MG63 (cell line): ENCODE results near the gene NETO2. TPM values are rescaled to one million over a fixed set of nuclear protein-coding genes. Genes with fewer than 3 reads are reported as not detected.
A peak's percentile ranks its signal among the peaks of the same experiment; 100 is the strongest.

ENCODE experiments used
- DNase-seq: peaks from one replicate; pipeline ENCODE4 v3.0.0-alpha.2; 2020
- H3K27me3 ChIP-seq: fragments of 250-450 bp; sonication (Bioruptor Pico); 2 replicates; pipeline ENCODE4 v1.5.1; 2020; ENCODE audit warnings: mild to moderate bottlenecking, moderate library complexity
- H3K36me3 ChIP-seq: fragments of 250-450 bp; sonication (Bioruptor Pico); 2 replicates; pipeline ENCODE4 v1.5.1; 2020; ENCODE audit warnings: mild to moderate bottlenecking, moderate library complexity
- H3K4me3 ChIP-seq: fragments of 250-450 bp; sonication (Bioruptor Pico); 2 replicates; pipeline ENCODE4 v1.5.1; 2020; ENCODE audit warnings: mild to moderate bottlenecking, moderate library complexity
- H3K9me3 ChIP-seq: fragments of 250-450 bp; sonication (Bioruptor Pico); 2 replicates; pipeline ENCODE4 v1.5.1; 2020; ENCODE audit warnings: mild to moderate bottlenecking, moderate library complexity
- total RNA-seq: library from RNA; depleted of rRNA; stranded (reverse); fragments of >200 nt; shearing (Covaris generic); gene quantifications from 2 replicates; pipeline ENCODE4 v1.2.3, GENCODE V29; 2014; ENCODE audit warnings: low replicate concordance; rRNA removed

Gene NETO2
- total RNA-seq, 1 experiment from 2014 or later: 71.2 TPM

DNA sequence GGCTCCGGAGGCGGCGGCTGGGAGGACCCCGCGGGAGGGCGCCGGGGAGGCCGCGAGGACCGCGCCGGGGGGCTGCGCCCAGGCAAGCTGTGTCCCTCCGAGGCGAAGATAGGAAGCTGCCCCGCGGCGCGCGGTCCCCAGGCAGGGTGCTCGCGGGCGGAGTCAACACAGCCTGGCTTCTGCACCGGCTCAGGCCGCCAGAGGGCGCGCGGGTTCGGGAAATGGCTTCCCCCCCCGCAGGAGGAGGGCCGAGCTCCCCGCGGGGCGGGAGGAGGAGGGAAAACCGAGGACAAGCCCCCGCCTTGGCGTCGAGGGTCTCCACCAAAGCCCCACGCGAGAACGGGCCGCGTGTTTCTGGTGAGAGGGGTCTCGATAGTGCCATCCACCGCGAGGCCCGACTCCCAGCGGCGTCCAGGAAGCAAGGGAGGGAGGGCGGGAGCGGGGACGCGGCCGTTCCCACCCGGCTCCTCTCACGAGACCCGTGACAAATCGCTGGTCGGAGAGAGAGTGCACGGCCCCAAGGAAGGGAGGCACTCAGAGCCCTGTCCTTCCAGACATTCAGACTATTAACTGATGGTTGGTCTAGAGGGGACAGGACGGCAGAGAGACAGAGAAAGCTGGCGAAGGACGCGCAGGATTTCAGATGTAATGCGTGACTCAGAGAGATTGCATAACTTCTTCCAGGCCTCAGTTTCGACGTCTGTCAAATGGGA, 105.8 kb downstream of the NETO2 start:
- DNase-seq: peak; percentile 80
- Histone ChIP-seq H3K36me3 (no peaks in the 10 kb centered on the region), H3K27me3 (no peaks in the 10 kb centered on the region), H3K9me3 (no peaks in the 10 kb centered on the region), H3K4me3 (peak overlapping the region; percentile 62)

- H3K4me3 ChIP-seq: peak overlapping the region; percentile 62
- peak; percentile 40 for DNase-seq
Measured at GRCh38 chr16:47037396-47037745, 106.4 kb downstream of the NETO2 start.

DNA sequence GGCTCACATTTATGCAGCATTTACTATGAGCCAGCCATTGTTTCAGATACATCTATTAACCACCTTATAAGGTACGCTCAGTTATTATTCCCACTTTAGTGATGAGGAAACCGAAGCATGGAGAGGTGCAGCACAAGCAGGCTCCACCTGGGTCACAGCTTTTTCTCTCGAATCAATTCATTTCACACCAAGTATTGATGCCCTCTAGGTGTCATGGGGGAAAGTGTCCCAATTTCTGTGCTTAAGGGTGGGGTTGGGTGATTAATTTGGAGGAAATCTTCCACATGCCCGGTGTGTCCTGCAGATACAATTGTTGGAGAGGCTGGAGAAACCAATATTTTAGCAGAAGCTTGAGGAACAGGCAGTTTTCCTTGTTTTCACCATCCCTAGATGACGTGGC, 107.5 kb downstream of the NETO2 start:
- Histone ChIP-seq H3K27me3 (no peaks in the 10 kb centered on the region), H3K36me3 (no peaks in the 10 kb centered on the region), H3K9me3 (no peaks in the 10 kb centered on the region), H3K4me3 (no peak overlapping the region)
- no peak for DNase-seq

More at GRCh38 chr16:47037396-47037745, 106.4 kb downstream of the NETO2 start:
- Histone ChIP-seq H3K36me3 (no peaks in the 10 kb centered on the region), H3K27me3 (no peaks in the 10 kb centered on the region), H3K9me3 (no peaks in the 10 kb centered on the region)

- no peaks in the 10 kb centered on the region for H3K36me3 ChIP-seq
- H3K4me3 ChIP-seq: no peak overlapping the region
- DNase-seq: no peak
- no peaks in the 10 kb centered on the region for H3K27me3 ChIP-seq
- no peaks in the 10 kb centered on the region for H3K9me3 ChIP-seq
Measured at GRCh38 chr16:47035436-47035835, 108.3 kb downstream of the NETO2 start.

DNA sequence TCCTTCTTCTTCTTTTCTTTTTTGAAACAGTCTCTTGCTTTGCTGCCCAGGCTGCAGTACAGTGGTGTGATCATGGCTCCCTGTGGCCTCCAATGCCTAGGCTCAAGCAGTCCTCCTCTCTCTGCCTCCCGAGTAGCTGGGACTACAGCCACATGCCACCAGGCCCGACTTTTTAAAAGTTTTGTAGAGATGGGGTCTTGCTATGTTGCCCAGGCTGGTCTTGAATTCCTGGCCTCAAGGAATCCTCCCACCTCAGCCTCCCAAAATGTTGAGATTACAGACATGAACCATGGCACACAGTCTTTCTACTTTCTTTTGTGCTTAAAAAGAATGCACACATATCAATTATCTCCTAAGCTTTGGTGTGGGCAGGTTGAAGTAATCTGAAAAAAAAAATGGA, 109.3 kb downstream of the NETO2 start:
- no peaks in the 10 kb centered on the region for H3K9me3 ChIP-seq
- no peak for DNase-seq
- H3K36me3 ChIP-seq: no peaks in the 10 kb centered on the region
- H3K27me3 ChIP-seq: no peaks in the 10 kb centered on the region
- no peak overlapping the region for H3K4me3 ChIP-seq

GRCh38 chr16:47033176-47033575, 110.6 kb downstream of the NETO2 start:
- no peaks in the 10 kb centered on the region for H3K36me3 ChIP-seq
- no peak for DNase-seq
- no peaks in the 10 kb centered on the region for H3K27me3 ChIP-seq
- no peaks in the 10 kb centered on the region for H3K9me3 ChIP-seq
- no peak overlapping the region for H3K4me3 ChIP-seq

DNA sequence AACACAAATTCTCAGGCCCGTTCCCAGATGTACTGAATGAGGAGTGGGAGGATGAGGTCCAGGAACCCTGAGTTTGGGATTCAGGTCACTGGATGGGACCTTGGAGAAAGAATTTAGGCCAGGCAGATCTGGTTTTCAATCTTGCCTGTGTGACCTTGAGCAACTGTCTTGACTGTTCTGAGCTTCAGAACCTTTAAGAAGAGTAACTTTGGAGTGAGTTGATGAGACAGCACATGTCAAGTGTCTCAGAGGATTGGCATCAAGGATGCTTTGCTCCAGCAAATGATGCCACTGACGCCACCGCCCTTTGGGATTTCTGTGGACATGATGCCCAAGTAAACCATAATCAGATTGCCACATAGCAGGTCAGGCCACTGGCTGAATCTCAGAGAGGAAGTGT, 114.0 kb downstream of the NETO2 start:
- Histone ChIP-seq H3K9me3 (no peaks in the 10 kb centered on the region), H3K27me3 (no peaks in the 10 kb centered on the region), H3K36me3 (no peaks in the 10 kb centered on the region), H3K4me3 (no peak overlapping the region)
- no peak for DNase-seq

- H3K27me3 ChIP-seq: no peaks in the 10 kb centered on the region
- H3K36me3 ChIP-seq: no peaks in the 10 kb centered on the region
- no peak for DNase-seq
- H3K9me3 ChIP-seq: no peaks in the 10 kb centered on the region
- H3K4me3 ChIP-seq: no peak overlapping the region
Measured at GRCh38 chr16:47028767-47029377, 114.9 kb downstream of the NETO2 start.

Other genes with a start within 250 kb of the NETO2 start
- 196 and 281 TPM in 2 replicates for gene DNAJA2, start 170.3 kb downstream of the NETO2 start, total RNA-seq